T-helper 1 cell treated with Interleukin-12 subunit alpha and Interleukin-12 subunit beta and Interleukin-4 antibody, amounts not matched to agents 30 ng/mL and 1 ng/mL, for 36 hours (primary cell): ENCODE data around the gene TMEM69. TPM values are rescaled to one million over a fixed set of nuclear protein-coding genes. Genes with fewer than 3 reads are reported as not detected.
"Not testable (repeated sequence)": the region's sequence is repeated elsewhere in the genome, so short reads cannot be mapped to it uniquely, and the experiment has no call there.

Experiments
- intact Hi-C: fragments of 100-400 bp; cut with micrococcal nuclease; formaldehyde crosslinking; loops from one replicate; pipeline ENCODE4 v1.15.1; 2024
- total RNA-seq: library from RNA; stranded (reverse); gene quantifications from 2 replicates; pipeline ENCODE4 v1.2.3, GENCODE V29; 2022

The TMEM69 gene
- total RNA-seq, 1 donor from 2014 or later: 22.4 TPM

DNA sequence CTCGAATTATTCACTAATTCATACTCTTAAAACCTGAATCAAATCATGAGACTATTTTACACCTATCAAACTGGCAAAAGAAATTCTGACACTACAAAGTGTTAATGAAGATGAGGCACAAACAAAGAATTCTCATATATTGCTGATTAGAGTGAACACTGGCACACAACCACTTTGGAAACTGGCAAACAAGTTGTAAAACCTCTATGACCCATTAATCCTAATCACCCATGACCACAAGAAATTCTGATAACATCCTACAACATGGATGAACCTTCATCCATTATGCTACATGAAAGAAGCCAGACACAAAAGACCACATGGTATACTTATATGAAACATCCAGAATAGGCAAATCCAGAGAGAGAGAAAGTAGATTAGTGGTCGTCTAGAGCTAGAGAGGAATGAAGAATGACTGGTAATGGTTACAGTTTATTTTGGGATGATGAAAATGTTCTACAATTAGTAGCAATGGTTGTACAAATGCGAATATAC is 10.2 kb upstream of the TMEM69 start:
- intact Hi-C loops: no loop called here

DNA sequence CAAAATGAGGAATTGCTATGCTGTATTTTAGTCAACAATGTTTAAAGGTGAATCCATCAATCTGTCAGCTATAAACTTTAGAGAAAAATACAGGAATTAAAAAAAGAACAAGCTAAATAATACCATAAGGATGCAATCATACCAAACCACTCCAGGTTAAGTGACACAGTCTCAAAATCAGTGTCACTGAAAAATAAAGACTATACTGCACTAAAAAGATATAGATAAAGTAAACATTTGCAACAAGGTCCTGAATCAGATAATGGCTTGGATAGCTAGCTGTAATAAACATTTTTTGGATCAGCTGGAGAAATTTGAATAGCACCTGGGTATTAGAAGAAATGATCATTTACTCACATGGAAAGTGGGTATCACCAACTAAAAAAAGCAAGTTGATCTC is 9.5 kb upstream of the TMEM69 start:
- intact Hi-C loops: no loop called here

DNA sequence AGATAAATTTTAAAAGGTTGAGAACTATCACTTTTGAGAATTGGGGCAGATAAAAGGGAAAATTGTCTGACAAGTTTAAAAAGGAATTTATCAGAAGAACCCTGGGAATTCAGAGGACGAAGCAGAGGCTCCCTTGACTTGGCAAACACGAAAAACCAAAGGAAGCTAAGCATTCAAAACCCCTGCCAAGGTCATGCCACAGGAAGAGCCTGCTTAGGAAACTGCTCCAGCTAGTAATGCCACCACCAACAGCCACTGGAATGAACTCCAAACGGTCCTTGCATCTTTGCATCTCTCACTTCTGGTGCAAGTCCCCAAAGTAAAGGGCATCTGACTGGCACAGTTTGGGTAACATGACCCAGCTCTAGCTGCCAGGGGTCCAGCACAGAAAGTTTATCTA is 8.9 kb upstream of the TMEM69 start:
- intact Hi-C loops: no loop called here

DNA sequence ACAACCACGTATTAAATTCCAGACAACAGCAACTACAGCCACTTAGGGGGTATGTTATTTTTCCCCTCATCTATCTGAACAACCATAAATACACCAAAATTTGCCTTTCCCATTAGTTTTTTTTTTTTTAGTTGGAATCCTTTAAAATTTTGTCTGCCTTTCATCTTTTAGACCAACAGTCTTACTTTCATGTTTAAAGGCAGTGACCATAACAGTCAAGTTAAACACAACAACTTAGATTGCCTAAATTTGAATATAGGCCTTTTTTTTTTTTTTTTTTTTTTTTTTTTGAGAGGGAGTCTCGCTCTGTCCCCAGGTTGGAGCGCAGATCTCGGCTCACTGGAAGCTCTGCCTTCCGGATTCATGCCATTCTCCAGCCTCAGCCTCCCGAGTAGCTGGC is 5.0 kb upstream of the TMEM69 start:
- intact Hi-C loops: loop anchor here (10.0 kb wide), 3 partner anchors 1468 to 1738 kb away; partner anchors contain the start of genes DMAP1, IPO13 and SLC6A9

DNA sequence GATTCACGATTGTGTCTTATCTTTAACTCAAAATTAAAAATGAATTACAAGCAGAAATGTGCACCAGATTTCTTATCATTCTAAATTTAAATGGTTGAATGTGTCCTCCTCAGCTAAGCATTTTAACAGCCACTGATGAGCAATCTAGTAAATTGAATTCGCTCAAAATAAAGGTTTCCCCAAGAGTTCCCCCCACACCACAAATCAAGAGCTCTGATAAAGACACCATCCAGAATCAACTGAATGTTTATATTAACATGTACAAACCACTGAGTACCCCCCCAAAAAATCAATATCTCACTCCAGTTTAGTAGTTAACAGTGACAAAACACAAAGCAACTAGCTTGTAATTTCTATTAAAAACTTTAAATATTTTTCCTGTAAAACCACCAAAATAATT is 3.6 kb upstream of the TMEM69 start:
- intact Hi-C loops: loop anchor here (10.0 kb wide), 3 partner anchors 1470 to 1740 kb away; partner anchors contain the start of genes DMAP1, IPO13 and SLC6A9

DNA sequence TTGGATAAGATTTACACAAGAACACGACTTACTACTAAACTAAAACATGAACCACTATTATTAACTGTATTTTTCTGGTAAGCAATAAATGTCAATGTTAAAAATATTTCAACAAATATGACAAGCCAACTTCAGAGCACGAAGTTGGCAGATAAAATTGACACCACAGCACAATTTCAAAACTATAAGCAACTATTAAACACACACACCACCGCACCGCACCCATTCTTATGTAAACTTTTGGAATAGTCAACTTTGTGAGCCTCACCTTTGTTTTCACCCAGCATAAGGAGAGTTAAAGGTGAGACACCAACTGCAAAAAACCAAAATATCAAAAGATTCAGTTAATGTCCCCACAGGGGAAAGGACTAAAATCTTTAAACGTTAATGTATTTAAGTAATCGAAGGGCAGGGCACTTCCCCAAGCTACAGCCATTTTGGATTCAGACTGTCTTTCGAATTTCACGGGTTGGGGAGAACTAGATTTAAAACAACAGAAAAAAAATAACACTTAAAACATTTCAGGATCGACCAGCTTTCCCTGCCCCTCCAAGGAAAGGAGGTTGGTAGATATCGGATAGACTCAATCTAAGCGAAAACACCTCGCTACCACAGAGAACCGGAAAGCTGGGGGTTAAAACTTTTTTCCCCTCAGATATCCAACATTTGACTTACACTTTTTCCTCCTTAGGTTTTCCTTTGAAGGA is 2.5 kb upstream of the TMEM69 start:
- intact Hi-C loops: loop anchor here (1.0 to 10.0 kb wide), 24 partner anchors 135 to 1752 kb away; partner anchors contain the start of genes AKR1A1, ARMH1, ATP6V0B and BTBD19

DNA sequence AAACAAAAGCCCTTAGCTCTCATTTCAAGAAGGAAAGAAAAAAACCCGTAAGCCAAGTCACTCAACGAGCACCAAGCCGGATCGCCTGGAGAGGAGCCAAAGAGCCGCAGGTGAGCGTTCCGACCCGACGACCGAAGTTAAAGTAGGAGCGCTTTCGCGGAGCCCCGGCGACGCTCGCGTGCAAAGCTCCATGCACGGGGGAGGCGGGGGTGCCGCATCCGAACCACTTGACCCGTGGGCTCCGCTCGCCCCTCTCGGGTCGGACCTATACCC is 2.0 kb upstream of the TMEM69 start:
- intact Hi-C loops: loop anchor here (1.0 to 10.0 kb wide), 24 partner anchors 136 to 1751 kb away; partner anchors contain the start of genes AKR1A1, ARMH1, ATP6V0B and BTBD19

DNA sequence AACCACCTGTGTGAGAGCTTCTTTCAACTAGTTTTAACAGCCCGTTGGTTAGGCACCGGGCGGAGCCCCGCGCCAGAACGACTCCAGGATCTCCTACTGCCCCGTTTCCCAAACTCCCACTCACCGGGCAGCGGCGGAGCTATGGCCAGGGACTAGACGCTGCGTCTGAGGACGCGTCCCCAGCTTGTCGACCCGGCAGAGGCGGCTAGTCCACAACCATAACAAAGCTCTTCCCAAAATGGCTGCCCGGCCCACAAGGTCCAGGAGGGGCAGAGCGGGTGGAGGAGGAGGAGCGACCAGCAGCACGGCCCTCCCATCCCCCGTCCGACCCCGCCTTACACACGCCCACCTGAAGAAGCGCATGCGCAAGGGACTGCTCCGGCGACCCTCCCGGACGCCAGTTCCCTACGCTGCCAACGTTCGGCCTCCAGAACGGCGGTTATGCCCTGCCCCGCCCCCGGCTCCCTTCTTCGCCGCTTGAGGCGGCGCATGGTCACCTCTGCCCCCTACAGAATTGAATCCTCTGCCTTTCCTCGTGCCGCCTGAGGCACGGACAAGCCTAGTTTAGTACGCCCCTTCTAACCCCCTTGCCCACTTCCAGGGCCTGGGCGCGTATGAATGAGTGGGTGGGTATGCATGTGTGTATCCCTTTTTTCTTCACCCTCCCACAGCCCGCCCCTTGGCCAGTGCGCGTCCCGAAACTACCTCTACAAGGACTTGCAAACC is 1.5 kb upstream of the TMEM69 start, which contains the start of gene GPBP1L1:
GPBP1L1 (minus strand) TSS at position 246 of the 726 bp plus-strand sequence. CDS start 27,446 bp downstream, outside the sequence.
- intact Hi-C loops: loop anchor here (1.0 to 10.0 kb wide), 33 partner anchors 64 to 1751 kb away; partner anchors contain the start of genes AKR1A1, ARMH1, ATP6V0B and BTBD19

DNA sequence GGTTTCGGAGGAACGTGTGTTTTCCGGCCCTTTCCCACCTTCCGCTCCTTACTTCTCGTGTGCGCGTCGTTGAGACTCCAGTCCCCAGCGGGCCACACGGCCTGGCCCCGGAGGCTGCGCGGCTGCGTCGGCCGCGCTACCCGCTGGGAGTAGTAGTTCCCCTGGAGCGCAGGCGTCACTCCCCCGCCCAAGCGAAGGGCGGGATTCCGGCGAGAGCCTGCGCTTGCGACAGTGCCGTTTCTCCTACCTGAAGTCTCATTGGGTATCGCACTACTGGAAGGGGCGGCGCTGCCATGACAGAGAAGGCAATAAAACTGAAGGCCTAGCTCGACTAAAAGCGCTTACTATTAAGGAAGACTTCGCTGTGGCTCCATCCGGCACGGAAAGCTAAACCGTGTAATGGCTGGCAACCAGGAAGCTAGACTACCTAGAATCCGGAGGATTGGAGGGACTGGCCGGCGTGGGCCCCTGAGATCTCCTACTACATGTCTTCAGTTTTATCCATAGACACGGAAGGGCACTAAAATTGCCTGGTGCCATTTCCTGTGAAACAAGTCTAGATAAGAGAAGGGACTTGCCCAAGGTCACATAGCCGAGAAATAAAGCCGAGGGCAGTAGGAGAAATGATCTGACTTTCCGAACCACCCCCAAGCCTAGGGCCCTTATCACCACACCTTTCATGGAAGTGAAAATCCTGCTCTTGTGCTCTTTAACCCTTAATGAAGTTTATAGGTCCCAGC is 797 bp upstream of the TMEM69 start:
- intact Hi-C loops: loop anchor here (1.0 to 10.0 kb wide), 27 partner anchors 63 to 1750 kb away; partner anchors contain the start of genes ATP6V0B, BTBD19, DMAP1 and DPH2

DNA sequence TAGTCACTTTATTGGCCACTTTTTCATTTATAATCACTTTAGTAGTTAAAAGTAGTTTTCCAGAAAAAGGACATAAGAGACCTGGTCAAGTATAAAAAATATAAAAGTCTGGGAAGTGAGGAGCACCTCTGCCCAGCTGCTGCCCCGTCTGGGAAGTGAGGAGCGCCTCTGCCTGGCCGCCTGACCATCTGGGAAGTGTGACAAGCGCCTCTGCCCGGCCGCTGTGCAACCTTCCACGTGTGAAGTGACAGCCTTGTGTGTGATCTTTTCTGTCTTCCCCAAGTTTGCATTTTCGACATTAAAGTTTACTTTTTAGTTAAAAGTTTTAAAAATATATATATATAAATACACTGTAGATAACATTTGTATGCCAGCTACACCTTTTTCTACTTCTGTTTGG is 5.8 kb downstream of the TMEM69 start:
- intact Hi-C loops: not testable (repeated sequence)

DNA sequence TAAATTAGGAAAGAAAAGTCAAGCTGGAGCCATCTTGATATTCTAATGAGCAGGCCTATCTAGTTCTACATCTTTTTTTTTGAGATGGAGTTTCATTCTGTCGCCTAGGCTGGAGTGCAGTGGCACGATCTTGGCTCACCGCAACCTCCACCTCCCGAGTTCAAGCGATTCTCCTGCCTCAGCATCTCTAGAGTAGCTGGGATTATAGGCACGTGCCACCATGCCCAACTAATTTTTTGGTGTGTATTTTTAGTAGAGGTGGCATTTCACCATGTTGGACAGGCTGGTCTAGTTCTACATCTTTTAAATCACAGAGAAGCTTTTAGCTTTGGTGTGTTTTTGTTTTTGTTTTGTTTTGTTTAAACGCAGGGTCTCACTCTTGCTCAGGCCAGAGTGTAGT is 6.8 kb downstream of the TMEM69 start:
- intact Hi-C loops: no loop called here

DNA sequence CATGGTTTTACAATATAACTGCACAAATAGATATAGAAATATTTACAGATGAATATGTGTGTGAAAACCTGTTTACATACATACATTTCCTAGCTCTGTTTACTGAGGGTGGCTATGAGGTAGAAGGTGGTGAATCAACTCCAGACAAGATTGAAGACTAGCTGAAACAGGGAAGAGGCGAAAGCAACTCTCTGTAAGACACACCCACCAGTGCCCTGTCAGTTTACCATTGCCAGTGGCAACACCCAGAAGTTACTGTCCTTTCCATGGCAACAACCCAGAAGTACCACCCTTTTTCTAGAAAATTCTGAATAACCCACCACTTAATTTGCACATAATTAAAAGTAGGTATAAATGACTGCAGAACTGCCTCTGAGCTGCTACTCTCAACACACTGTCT is 16.7 kb downstream of the TMEM69 start:
- intact Hi-C loops: no loop called here

DNA sequence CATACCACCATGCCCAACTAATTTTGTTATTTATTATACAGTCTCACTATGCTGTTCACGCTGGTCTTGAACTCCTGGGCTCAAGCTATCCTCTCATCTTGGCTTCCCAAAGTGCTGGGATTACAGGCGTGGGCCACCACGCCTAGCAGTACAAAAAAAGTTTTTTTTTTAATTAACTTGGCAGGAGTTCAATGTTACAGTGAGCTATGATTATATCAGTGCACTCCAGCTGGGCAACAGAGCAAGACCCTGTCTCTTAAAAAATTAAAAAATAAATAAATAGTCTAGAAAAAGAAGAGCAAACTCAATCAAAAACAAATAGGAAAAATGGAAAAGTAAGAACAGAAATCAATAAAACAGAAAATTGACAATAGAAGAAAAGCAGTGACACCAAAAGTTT is 25.7 kb downstream of the TMEM69 start:
- intact Hi-C loops: no loop called here

DNA sequence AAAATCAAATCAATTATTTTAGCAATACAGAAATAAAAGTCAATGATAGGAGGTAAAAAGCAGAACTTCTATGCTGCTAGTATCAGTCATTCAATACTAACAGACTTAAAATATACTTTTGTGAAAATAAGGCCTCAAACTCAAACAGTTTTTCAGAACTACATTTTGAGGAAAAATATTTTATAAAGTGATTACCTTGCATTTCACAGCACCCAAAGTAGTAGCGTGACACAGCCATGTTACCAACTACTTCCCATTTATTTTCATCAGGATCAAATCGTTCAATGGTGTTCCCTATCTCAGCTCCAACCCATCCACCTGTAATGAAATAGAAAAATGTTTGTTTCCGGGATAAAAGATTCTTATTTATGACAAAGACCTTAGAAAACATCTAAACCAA is 28.7 kb downstream of the TMEM69 start:
- intact Hi-C loops: no loop called here

DNA sequence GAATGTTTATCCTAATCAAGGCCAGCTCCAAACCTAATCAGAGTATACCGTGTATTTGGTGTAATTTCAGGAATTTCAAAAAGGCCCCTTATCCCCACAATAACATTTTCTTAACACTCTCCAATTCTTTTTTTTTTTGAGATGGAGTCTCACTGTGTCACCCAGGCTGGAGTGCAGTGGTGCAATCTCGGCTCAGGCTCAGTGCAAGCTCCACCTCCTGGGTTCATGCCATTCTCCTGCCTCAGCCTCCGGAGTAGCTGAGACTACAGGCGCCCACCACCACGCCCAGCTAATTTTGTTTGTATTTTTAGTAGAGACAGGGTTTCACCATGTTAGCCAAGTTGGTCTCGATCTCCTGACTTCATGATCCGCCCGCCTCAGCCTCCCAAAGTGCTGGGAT is 29.4 kb downstream of the TMEM69 start:
- intact Hi-C loops: not testable (repeated sequence)

DNA sequence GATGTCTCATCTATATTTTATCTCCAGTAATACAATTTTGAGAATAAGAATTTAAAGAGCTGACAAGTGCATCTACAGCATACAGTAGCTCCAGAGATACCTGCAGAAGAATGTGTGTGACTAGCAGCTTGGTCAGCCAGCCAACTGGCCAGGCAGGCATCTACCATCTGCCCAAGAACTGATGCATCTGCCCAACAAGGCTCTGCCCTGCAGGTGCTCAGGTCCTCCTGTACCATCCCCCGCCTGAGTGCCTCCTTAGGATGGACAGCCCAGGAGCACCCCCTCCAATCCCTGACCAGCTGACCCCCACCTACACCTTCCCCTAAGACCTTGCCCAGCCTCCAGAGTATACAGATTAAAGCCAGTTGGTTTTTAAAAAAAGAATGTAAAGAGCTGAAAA is 30.3 kb downstream of the TMEM69 start:
- intact Hi-C loops: no loop called here

DNA sequence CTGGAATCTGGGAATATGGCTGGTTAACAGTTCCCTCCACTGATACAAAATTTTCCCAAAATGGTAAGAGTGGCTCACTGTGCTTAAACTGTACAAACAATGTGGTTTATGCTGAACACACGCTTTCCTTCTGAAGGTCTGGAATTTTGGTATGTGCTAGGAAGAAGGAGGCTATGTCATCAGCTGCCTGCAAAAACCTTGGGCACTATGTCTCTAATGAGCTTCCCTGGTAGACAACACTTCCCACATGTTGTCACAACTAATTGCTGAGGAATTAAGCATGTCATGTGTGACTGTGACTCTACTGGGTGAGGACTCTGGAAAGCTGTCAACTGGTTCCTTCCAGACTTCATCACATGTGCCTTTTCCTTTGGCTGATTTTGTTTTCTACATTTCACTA is 33.2 kb downstream of the TMEM69 start:
- intact Hi-C loops: no loop called here

DNA sequence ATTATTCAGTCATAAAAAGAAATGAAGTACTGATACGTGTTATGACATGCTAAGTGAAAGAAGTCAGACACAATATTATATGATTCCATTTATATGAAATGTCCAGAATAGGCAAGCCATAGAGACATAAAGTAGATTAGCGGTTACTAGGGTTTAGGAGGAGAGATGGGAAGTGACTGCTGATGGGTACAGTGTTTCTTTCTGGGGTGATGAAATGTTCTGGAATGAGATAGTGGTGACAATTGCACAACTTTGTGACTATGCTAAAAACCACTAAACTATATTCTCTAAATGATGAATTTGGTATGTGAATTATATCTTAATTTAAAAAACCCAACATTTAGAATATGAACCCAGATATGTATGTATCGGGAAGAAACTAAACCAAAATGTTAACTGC is 34.8 kb downstream of the TMEM69 start:
- intact Hi-C loops: no loop called here

DNA sequence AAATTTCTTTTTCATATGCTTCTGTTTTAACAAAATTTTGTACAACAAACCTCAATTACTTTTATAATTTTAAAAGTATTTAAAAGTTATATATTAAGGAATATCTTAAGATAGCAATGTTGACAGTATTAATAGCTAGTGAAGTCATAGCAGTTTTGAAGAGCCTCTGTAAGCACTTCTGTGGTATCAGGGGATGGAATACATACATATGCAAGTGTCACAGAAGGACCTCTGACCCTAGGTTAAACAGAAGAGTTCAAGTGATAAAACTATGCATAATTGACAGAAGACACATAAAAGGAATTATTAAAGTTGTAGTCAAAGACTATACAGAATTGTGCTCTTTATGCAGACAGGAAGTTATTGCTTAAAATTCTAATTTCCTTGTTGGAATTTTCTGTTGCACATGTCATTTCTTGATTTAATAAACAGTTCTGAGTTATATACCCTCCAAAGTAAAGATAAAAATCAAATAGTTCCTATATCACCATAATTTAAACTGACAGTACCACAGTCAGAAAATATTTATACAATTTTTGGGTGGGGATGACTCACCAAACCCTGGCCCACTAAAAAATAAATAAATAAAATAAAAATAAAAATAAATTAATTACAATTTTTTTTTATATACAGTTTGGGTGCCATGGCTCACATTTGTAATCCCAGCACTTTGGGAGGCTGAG is 35.4 kb downstream of the TMEM69 start:
- intact Hi-C loops: no loop called here

DNA sequence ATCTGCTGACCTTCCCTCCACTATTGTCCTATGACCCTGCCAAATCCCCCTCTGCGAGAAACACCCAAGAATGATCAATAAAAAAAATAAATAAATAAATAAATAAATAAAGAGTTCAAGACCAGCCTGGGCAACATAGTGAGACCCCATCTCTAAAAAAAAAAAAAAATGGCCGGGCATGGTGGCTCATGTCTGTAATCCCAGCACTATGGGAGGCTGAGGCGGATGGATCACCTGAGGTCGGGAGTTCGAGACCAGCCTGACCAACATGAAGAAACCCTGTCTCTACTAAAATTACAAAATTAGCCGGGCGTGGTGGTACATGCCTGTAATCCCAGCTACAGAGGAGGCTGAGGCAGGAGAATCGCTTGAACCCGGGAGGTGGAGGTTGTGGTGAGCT is 38.0 kb downstream of the TMEM69 start:
- intact Hi-C loops: not testable (repeated sequence)
